HepG2 (cell line): Measurements from ENCODE around the gene MST1. TPM values are rescaled to one million over a fixed set of nuclear protein-coding genes. Genes with fewer than 3 reads are reported as not detected.

Experiments used
- ATAC-seq: fragments of 200-7000 bp; cut with Tn5 transposase; 3 replicates; pipeline ENCODE4 v1.9.1; 2020; ENCODE audit warnings: mild to moderate bottlenecking, moderate library complexity
- BruUV-seq: library from RNA; stranded (reverse); fragments of 400-500 nt; replicated peaks from 2 replicates; lab custom pipeline; 2021; lab: Mats Ljungman, UMichigan
- CTCF ChIA-PET: fragments of 300-600 bp; formaldehyde crosslinking; extraction: SDS; loops from one replicate; lab custom pipeline; 2021; ENCODE audit warnings: low total read pairs, inconsistent platforms, low intra/inter-chr PET ratio; lab: Yijun Ruan, JAX
- POLR2A ChIA-PET: fragments of 350-600 bp; sonication (Branson Sonifier 250); formaldehyde crosslinking; loops from one replicate; lab custom pipeline; 2020; ENCODE audit warnings: antibody characterized with exemption, inconsistent platforms; lab: Yijun Ruan, JAX
- DNase-seq: peaks from one replicate; pipeline ENCODE4 v3.0.0-alpha.2; 2015; ENCODE audit warnings: low spot score
- FAIRE-seq: peaks from 3 replicates; lab custom pipeline; 2011; peaks lifted over from hg19 to GRCh38; lab: Jason Lieb, UNC
- H2AFZ ChIP-seq: one replicate; pipeline ENCODE4 v1.6.1; 2011; ENCODE audit warnings: low read length, inconsistent platforms
- H3K27ac ChIP-seq: fragments of 300-600 bp; 3 replicates; pipeline ENCODE4 v1.8.0; 2011; ENCODE audit warnings: mixed run types, mild to moderate bottlenecking, mixed read lengths, low read length, inconsistent platforms; ENCODE audit not compliant: insufficient read depth; ENCODE audit errors: extremely low read length
- H3K27me3 ChIP-seq, 2 experiments: fragments of 200-600 bp in 1 of 2; 2 replicates in 1 of 2; 3 replicates in 1 of 2; pipeline versions ENCODE4 v1.6.0 to v1.8.0; 2011; ENCODE audit warnings: low read length in 2 of 2, mild to moderate bottlenecking in 2 of 2, moderate library complexity in 2 of 2, inconsistent platforms in 1 of 2; ENCODE audit not compliant: insufficient read depth in 2 of 2, control insufficient read depth in 1 of 2
- H3K36me3 ChIP-seq, 2 experiments: fragments of 200-600 bp in 1 of 2; replicated peaks in 1 of 2; 2 replicates in 1 of 2; 3 replicates in 1 of 2; pipeline versions ENCODE4 v1.5.1 to v1.8.0; 2011; ENCODE audit warnings: low read length in 2 of 2, inconsistent platforms in 1 of 2; ENCODE audit not compliant: insufficient read depth in 2 of 2, control insufficient read depth in 1 of 2
- H3K4me1 ChIP-seq: 2 replicates; pipeline ENCODE4 v1.5.1; 2012; ENCODE audit warnings: low read length, inconsistent platforms; ENCODE audit not compliant: insufficient read depth
- H3K4me2 ChIP-seq: 2 replicates; pipeline ENCODE4 v1.6.0; 2011; ENCODE audit warnings: low read depth, low read length, inconsistent platforms
- H3K4me3 ChIP-seq, 3 experiments: fragments of 200-600 bp in 1 of 3; sonication (generic), shearing (Covaris generic) in 1 of 3; replicated peaks in 1 of 3; 2 replicates each; pipeline ENCODE4 v1.5.1; 2011 to 2016; ENCODE audit warnings: low read length in 3 of 3, inconsistent platforms in 2 of 3, low read depth in 2 of 3, mild to moderate bottlenecking in 2 of 3, control low read depth in 1 of 3, mixed read lengths in 1 of 3; ENCODE audit not compliant: insufficient read depth in 1 of 3
- H3K79me2 ChIP-seq: one replicate; pipeline ENCODE4 v1.6.1; 2011; ENCODE audit warnings: low read length, inconsistent platforms; ENCODE audit not compliant: insufficient read depth
- H3K9ac ChIP-seq: 2 replicates; pipeline ENCODE4 v1.6.0; 2011; ENCODE audit warnings: mild to moderate bottlenecking, low read depth, low read length, inconsistent platforms; ENCODE audit not compliant: insufficient read depth
- H3K9me3 ChIP-seq: 2 replicates; pipeline ENCODE4 v1.5.1; 2012; ENCODE audit warnings: mild to moderate bottlenecking, low read length
- H4K20me1 ChIP-seq: 2 replicates; pipeline ENCODE4 v1.6.0; 2011; ENCODE audit warnings: inconsistent platforms, mild to moderate bottlenecking, low read length, moderate library complexity; ENCODE audit not compliant: insufficient read depth
- AGO2 ChIP-seq: fragments of 200-400 bp; formaldehyde crosslinking; optimal IDR thresholded peaks from 2 replicates; pipeline ENCODE3; 2017; ENCODE audit warnings: mild to moderate bottlenecking, low read depth, low read length, moderate library complexity
- ATF4 ChIP-seq, 2 experiments: fragments of 450-650 bp in 1 of 2; sonication (generic) in 1 of 2; formaldehyde crosslinking; IDR thresholded peaks; 2 replicates each; pipeline versions ENCODE4 v1.5.0 to v1.8.0; 2020 to 2022; ENCODE audit warnings: mild to moderate bottlenecking in 1 of 2, missing genetic modification reagents in 1 of 2
- HNRNPK ChIP-seq: fragments of 200-400 bp; formaldehyde crosslinking; IDR thresholded peaks from 2 replicates; pipeline ENCODE4 v1.6.1; 2018; ENCODE audit warnings: low read length, low read depth, moderate library complexity, mild to moderate bottlenecking; ENCODE audit not compliant: poor library complexity, severe bottlenecking
- MTA1 ChIP-seq: sonication (generic); formaldehyde crosslinking; IDR thresholded peaks from 2 replicates; pipeline ENCODE4 v1.4.0; 2020; ENCODE audit warnings: missing genetic modification reagents, mild to moderate bottlenecking, borderline replicate concordance
- ZNF768 ChIP-seq: sonication (generic); formaldehyde crosslinking; IDR thresholded peaks from 2 replicates; pipeline ENCODE4 v1.4.0; 2020; ENCODE audit warnings: missing genetic modification reagents
- WGBS: methylation state at CpG from one replicate; pipeline ENCODE4 v1.1.6; 2017; ENCODE audit warnings: low lambda C conversion rate; 5-methylcytosine and 5-hydroxymethylcytosine counted together
- in situ Hi-C: cut with HindIII; loops from 2 replicates; pipeline ENCODE4 v1.10.0; 2017; ENCODE audit warnings: low pct_unique_long_range_greater_than_20kb; ENCODE audit not compliant: extremely low pct_ligation_motif_present
- intact Hi-C: fragments of 100-400 bp; cut with micrococcal nuclease; formaldehyde crosslinking; loops from one replicate; pipeline ENCODE4 v1.10.0; 2022; ENCODE audit not compliant: unreplicated experiment
- polyA plus RNA-seq, 8 experiments: library from polyadenylated mRNA; depleted of rRNA in 3 of 8; stranded (reverse) in 7 of 8; unstranded in 1 of 8; fragments of >200 nt; fragmentation: Illumina TruSeq in 4 of 8; extraction: Trizol in 4 of 8; gene quantifications; 2 replicates each; pipeline versions ENCODE4 v1.2.1 to v1.2.3, GENCODE V29; 2011 to 2016; ENCODE audit warnings: low read depth in 4 of 8, missing spikeins in 1 of 8, mixed read lengths in 1 of 8; ENCODE audit not compliant: insufficient read depth in 1 of 8
- total RNA-seq, 5 experiments: library from RNA; depleted of rRNA; stranded (reverse); fragments of >200 nt; fragmentation: Illumina TruSeq; extraction: Trizol; gene quantifications; 2 replicates each; pipeline ENCODE4 v1.2.3, GENCODE V29; 2016; ENCODE audit warnings: low read depth in 1 of 5

The MST1 gene
- total and polyA plus RNA-seq, 2 of the 13 experiments (the other 11 are each of a cell fraction or from before 2014, with no cell fraction given): 189 to 452 TPM

GRCh38 chr3:49714728-49715550, 25.7 kb upstream of the MST1 start:
- Histone ChIP-seq H3K79me2 (no peaks in the 10 kb centered on the region), H3K9me3 (no peaks in the 10 kb centered on the region), H3K9ac (no peak overlapping the region), H3K4me1 (peaks cover 23% of the 10 kb centered on the region), H2AFZ (no peak overlapping the region), H3K4me2 (no peak overlapping the region), H3K27me3 (no peaks in the 10 kb centered on the region), H3K27ac (no peak overlapping the region), H3K4me3 (no peak overlapping the region), H3K36me3 (peaks cover 0 to 10% of the 10 kb centered on the region in 2 experiments; a peak in 4 of 5 replicates), H4K20me1 (no peaks in the 10 kb centered on the region)
- intact Hi-C loops (no loop called here), in situ Hi-C loops (no loop called here)
- TF ChIP-seq HNRNPK: no peak
- TF ChIP-seq ZNF768: peak; percentile 73; the same call in 1 of the 2 replicates
- TF ChIP-seq MTA1 (CRISPR knock-in tag): no peak
- CTCF ChIA-PET: no interaction called here
- ATAC-seq (no peak), FAIRE-seq (no peak), DNase-seq (no peak)
- 91% methylated on average over 11 of the region's 13 CpGs for WGBS
- no TSS peak for BruUV-seq
- POLR2A ChIA-PET: no interaction called here

GRCh38 chr3:49713336-49714105, 24.2 kb upstream of the MST1 start:
- no peak overlapping the region for H3K4me3 ChIP-seq
- no peaks in the 10 kb centered on the region for H3K9me3 ChIP-seq
- CTCF ChIA-PET: no interaction called here
- H3K27ac ChIP-seq: peak overlapping the region; percentile 40
- no peaks in the 10 kb centered on the region for H4K20me1 ChIP-seq
- H3K4me1 ChIP-seq: peaks cover 23% of the 10 kb centered on the region
- H3K36me3 ChIP-seq: peaks cover 0 to 10% of the 10 kb centered on the region in 2 experiments; a peak in 4 of 5 replicates
- TF ChIP-seq AGO2 (peak; percentile 78), ATF4 (CRISPR knock-in tag; IDR thresholded peaks at IDR 0.05) (no peak)
- H2AFZ ChIP-seq: no peak overlapping the region
- POLR2A ChIA-PET: no interaction called here
- no TSS peak for BruUV-seq
- H3K79me2 ChIP-seq: no peaks in the 10 kb centered on the region
- 0 out of 2 replicates have a peak overlapping the region, but pooled peaks have one; percentile 6 for H3K4me2 ChIP-seq
- in situ Hi-C loops (no loop called here), intact Hi-C loops (no loop called here)
- FAIRE-seq: no peak
- H3K27me3 ChIP-seq: no peaks in the 10 kb centered on the region
- 99% methylated on average over 15 of the region's 25 CpGs for WGBS
- no peak for DNase-seq
- no peak overlapping the region for H3K9ac ChIP-seq
- no peak for ATAC-seq
